ENCODE data around the gene INTS11.

Gene INTS11

DNA sequence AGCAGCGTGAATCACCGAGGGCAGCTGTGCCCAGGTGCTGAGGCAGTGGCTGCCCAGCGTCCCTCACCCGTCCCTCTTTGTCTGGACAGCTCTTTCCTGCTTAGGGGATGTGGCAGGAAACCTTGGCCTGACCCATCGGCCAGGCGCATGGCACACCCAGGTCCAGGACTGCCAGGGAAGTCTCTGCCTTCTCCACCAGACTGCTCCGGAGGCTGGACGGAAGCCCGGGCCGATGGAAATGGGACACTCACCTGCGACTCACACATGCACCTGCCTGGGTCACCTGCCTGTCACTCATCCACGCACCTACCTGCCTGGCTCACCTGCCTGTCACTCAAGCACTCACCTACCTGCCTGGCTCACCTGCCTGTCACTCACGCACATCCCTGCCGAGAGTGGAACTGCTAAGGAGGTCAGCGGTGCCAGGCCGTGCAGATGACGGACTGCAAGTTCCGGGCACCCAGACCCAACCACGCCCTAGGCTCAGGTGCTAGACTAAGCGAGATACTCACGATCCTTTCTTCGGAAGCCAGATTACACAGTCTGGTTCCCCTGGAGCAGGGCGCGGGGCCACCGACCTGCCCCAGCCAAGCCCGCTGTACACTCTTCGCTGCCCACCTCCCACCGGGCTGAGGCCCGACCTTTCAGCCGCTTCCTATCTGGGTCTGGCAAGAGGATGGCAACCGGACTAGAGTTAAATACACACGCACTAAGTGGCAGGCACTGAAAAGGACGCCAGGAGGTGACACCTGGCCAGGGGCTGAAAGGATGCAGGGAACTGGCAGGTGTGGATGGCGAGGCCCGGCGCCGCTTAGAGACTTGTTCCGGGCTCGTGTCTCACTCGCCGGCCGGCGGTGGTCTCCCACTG lies 51.9 kb downstream of the INTS11 start:
- in situ Hi-C loops (cut with HindIII; ENCODE audit: low sequenced_read_pairs) = loop anchor here (10.0 kb wide), 1 partner anchor 102 kb away; the partner anchor contains the start of gene AURKAIP1

DNA sequence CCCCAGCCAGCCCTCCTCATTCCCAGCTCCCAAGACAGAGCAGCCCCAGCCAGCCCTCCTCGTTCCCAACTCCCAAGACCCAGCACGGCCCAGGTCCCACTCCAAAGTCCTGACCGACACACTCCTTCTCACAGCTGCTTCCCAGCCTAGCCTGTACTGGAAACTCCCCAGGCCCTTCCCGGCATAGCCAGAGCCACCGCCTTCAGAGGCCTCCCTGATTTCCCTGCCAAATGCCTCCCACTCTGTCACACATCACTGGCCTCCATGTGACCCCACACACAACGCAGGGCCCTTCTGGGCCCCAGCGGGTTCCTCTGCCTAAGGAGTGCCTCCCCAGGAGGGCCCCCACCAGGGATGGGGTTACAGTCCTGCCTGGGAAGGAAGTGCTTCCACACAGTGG lies 53.6 kb downstream of the INTS11 start:
- in situ Hi-C loops (cut with HindIII; ENCODE audit: low sequenced_read_pairs) = loop anchor here (10.0 kb wide), 1 partner anchor 104 kb away; the partner anchor contains the start of gene AURKAIP1

DNA sequence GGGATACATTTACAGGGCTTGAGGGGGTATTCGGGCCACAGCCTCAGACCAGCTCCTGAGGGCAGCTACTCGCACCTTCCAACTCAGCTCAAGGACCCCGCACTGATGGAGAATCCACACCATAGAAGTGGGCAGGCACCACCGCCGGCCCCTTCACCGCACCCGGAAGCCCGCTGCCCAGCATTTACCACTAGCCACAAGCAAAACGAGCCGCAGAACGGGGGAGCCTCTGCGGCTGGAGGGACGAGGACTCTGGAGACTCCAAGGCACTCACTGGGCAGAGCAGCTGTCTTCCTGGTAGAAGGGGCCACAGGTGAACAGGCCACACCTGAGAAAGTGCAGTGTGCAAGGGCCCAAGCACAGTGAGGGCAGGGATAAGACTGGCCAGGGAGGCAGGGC lies 56.2 kb downstream of the INTS11 start:
- in situ Hi-C loops (cut with HindIII; ENCODE audit: low sequenced_read_pairs) = no loop called here

DNA sequence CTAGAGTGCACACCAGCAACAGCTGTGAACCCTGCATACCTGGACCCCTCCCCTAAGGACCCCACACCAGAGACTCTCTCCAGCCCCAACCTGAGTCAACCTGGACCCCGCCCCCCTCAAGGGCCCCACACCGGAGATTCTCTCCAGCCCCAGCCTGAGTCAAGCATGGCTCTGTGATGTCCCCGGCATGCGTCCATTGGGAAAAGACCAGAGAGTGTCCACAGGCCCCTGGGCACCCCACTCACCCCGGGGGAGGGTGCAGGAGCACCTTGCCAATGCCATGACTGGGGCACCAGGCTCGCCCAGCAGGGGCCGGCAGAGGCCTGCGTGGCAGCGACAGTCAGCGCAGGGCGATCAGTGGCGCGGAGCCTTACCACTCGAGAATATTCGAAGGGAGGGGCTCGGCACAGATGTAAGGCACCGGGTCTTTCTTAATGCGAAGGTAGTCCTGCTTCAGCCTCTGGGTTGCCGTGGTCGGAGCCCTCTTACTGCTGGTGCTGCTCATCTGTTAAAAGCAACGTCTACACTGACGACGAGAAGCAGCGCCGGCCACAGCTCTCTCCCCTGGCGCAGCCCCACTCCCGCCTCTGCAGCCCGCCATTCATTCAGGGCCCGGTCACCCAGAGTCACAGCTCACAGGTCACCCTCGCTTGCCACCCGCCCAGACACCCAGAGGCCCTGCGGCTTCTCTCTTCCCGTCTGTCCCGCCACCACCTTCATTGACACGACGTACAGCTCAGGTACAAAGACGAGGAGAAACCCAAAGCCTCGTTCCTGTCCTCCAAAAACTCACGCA lies 56.8 kb downstream of the INTS11 start:
- in situ Hi-C loops (cut with HindIII; ENCODE audit: low sequenced_read_pairs) = no loop called here

DNA sequence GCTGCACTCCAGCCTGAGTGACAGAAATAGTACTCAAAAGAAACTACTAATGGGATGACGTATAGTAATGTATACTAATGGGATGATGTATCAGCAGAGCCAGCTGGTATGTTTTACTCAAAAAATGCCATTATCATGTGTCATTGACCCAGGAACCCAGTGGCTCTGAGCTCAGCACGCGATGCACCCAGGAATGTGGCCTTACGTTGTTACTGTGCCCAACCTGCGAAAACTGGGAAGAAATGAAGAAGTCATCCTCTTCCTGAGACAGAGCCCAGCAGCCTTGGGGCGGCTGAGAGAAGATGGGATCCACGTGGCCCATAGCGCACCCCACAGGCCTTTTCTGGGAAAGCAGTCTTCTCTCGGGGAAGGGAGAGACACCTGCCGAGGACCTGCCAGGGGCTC lies 59.6 kb downstream of the INTS11 start:
- in situ Hi-C loops (cut with HindIII; ENCODE audit: low sequenced_read_pairs) = no loop called here

DNA sequence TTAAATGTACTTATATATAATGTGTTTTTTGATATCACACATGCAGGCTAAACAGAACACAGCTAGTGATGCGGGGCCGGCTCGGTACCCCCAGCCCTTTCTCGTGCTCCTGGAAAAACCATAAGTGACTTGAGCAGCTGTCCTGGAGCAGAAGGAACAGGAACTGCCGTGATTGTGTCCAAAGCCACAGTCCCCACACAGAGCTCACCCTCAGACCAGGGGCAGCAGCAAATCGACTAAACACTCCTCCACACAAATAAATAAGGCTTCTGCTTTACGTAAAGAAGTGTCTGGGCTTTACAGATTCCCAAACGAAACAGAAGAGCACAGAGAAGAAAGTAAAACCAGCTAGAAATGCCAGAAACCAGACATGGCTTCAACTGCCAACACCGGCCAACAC lies 60.4 kb downstream of the INTS11 start:
- in situ Hi-C loops (cut with HindIII; ENCODE audit: low sequenced_read_pairs) = no loop called here

DNA sequence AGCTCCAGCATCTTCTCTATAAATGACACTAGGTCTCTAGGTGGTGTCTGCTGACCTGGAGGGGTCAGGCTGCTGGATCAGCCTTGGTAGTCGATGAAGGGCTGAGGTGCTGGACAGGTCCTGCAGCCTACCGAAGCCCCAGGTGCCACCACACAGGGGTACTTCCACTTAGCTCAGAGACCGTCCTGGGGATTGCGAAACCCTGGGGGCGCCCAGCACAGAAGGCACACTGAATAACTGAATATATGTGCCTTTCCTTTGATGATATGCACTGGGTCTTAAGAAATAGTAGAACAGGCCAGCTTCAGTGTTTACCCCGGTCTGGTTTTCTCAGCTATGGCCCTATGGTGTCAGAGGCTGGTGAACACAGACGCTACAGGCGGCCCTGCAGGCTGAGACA lies 61.7 kb downstream of the INTS11 start:
- in situ Hi-C loops (cut with HindIII; ENCODE audit: low sequenced_read_pairs) = no loop called here

DNA sequence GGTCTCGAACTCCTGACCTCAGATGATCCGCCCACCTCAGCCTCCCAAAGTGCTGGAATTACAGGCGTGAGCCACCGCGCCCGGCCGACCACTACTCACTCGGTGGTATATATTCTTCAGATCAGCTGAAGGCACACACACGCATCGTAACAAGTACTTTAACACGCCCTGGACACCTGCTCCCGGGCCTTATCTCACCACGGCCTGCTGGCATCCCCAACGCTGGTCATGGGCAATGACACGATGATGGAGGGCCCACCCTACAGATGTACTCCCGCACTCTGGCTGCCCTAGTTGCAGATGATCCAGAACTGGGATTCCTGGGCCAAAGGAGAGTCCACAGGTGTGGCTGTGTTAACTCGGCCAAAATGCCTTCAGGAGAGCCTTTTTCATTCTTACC lies 62.4 kb downstream of the INTS11 start:
- in situ Hi-C loops (cut with HindIII; ENCODE audit: low sequenced_read_pairs) = no loop called here
